Liver (tissue), 9 donors: ENCODE data around the gene SLC25A1. TPM values are rescaled to one million over a fixed set of nuclear protein-coding genes. Genes with fewer than 3 reads are reported as not detected.
A peak's percentile ranks its signal among the peaks of the same experiment; 100 is the strongest.

Experiments
- DNase-seq: peaks from one replicate; pipeline ENCODE4 v3.0.0-alpha.2; 2017; ENCODE audit warnings: low spot score
- H3K27ac ChIP-seq, 2 donors: one replicate each; pipeline ENCODE4 v1.7.0; 2013; ENCODE audit warnings: inconsistent platforms in 2 of 2, low read length in 2 of 2, control low read depth in 1 of 2, low read depth in 1 of 2, mild to moderate bottlenecking in 1 of 2
- H3K27me3 ChIP-seq, 4 donors: one replicate each; pipeline versions ENCODE4 v1.6.1 to v1.7.0; 2013; ENCODE audit warnings: low read length in 3 of 4, inconsistent platforms in 1 of 4, mild to moderate bottlenecking in 1 of 4, moderate library complexity in 1 of 4; ENCODE audit not compliant: control insufficient read depth in 4 of 4, insufficient read depth in 4 of 4
- H3K36me3 ChIP-seq, 4 donors: one replicate each; pipeline versions ENCODE4 v1.6.1 to v1.7.0; 2013; ENCODE audit warnings: low read length in 3 of 4, mild to moderate bottlenecking in 3 of 4, low read depth in 1 of 4, moderate library complexity in 1 of 4; ENCODE audit not compliant: control insufficient read depth in 4 of 4, insufficient read depth in 3 of 4
- H3K4me1 ChIP-seq, 4 donors: one replicate each; pipeline versions ENCODE4 v1.6.1 to v1.7.0; 2013; ENCODE audit warnings: low read length in 3 of 4, mild to moderate bottlenecking in 3 of 4, moderate library complexity in 1 of 4; ENCODE audit not compliant: control insufficient read depth in 4 of 4, insufficient read depth in 4 of 4
- H3K4me3 ChIP-seq, 3 donors: one replicate each; pipeline versions ENCODE4 v1.6.1 to v1.7.0; 2013; ENCODE audit warnings: low read length in 3 of 3, control low read depth in 1 of 3, low read depth in 1 of 3, mild to moderate bottlenecking in 1 of 3
- H3K9ac ChIP-seq, 2 donors: one replicate each; pipeline ENCODE4 v1.7.0; 2013; ENCODE audit warnings: low read length in 2 of 2, mild to moderate bottlenecking in 2 of 2, moderate library complexity in 2 of 2, control low read depth in 1 of 2, low read depth in 1 of 2
- H3K9me3 ChIP-seq, 4 donors: one replicate each; pipeline versions ENCODE4 v1.6.1 to v1.7.0; 2013; ENCODE audit warnings: low read length in 3 of 4; ENCODE audit not compliant: control insufficient read depth in 4 of 4
- ATF3 ChIP-seq: IDR thresholded peaks from 2 replicates; pipeline ENCODE4 v1.6.1; 2016; ENCODE audit warnings: antibody characterized with exemption
- CTCF ChIP-seq: fragments of 150-350 bp; IDR thresholded peaks from 2 replicates; pipeline ENCODE4 v1.5.1; 2017; ENCODE audit warnings: improper control_type of control experiment, low read depth, low read length; ENCODE audit not compliant: missing input control
- EGR1 ChIP-seq, 2 donors: IDR thresholded peaks; 2 replicates each; pipeline ENCODE4 v1.6.1; 2016 to 2018; ENCODE audit warnings: antibody characterized with exemption in 2 of 2, low read depth in 2 of 2
- FOXA1 ChIP-seq: IDR thresholded peaks from 2 replicates; pipeline ENCODE4 v1.6.1; 2016; ENCODE audit warnings: antibody characterized with exemption
- FOXA2 ChIP-seq: IDR thresholded peaks from 2 replicates; pipeline ENCODE4 v1.6.1; 2016; ENCODE audit warnings: antibody characterized with exemption
- GABPA ChIP-seq, 2 donors: IDR thresholded peaks in 1 of 2; conservative IDR thresholded peaks in 1 of 2; 2 replicates each; pipeline ENCODE4 v1.6.1; 2016; ENCODE audit warnings: antibody characterized with exemption in 2 of 2, mild to moderate bottlenecking in 1 of 2, moderate library complexity in 1 of 2
- HNF4A ChIP-seq, 2 donors: conservative IDR thresholded peaks; 2 replicates each; pipeline ENCODE4 v1.6.1; 2016; ENCODE audit warnings: antibody characterized with exemption in 2 of 2, mild to moderate bottlenecking in 2 of 2
- HNF4G ChIP-seq: IDR thresholded peaks from 2 replicates; pipeline ENCODE4 v1.6.1; 2016; ENCODE audit warnings: antibody characterized with exemption
- JUND ChIP-seq, 2 donors: IDR thresholded peaks; 2 replicates each; pipeline ENCODE4 v1.6.1; 2016; ENCODE audit warnings: antibody characterized with exemption in 2 of 2
- MAX ChIP-seq: IDR thresholded peaks from 2 replicates; pipeline ENCODE4 v1.6.1; 2016; ENCODE audit warnings: antibody characterized with exemption
- NR2F2 ChIP-seq: IDR thresholded peaks from 2 replicates; pipeline ENCODE4 v1.6.1; 2016; ENCODE audit warnings: antibody characterized with exemption
- RAD21 ChIP-seq, 2 donors: IDR thresholded peaks; 2 replicates each; pipeline ENCODE4 v1.6.1; 2016; ENCODE audit warnings: antibody characterized with exemption in 2 of 2, mild to moderate bottlenecking in 2 of 2
- REST ChIP-seq: IDR thresholded peaks from 2 replicates; pipeline ENCODE4 v1.6.1; 2016; ENCODE audit warnings: antibody characterized with exemption, mild to moderate bottlenecking
- RXRA ChIP-seq, 2 donors: IDR thresholded peaks; 2 replicates each; pipeline ENCODE4 v1.6.1; 2017 to 2018; ENCODE audit warnings: antibody characterized with exemption in 2 of 2, mild to moderate bottlenecking in 1 of 2
- SP1 ChIP-seq: IDR thresholded peaks from 2 replicates; pipeline ENCODE4 v1.6.1; 2018; ENCODE audit warnings: antibody characterized with exemption, mild to moderate bottlenecking
- TAF1 ChIP-seq: conservative IDR thresholded peaks from 2 replicates; pipeline ENCODE4 v1.6.1; 2016; ENCODE audit warnings: antibody characterized with exemption, mild to moderate bottlenecking
- YY1 ChIP-seq: IDR thresholded peaks from 2 replicates; pipeline ENCODE4 v1.6.1; 2016; ENCODE audit warnings: antibody characterized with exemption, mild to moderate bottlenecking
- ZBTB33 ChIP-seq: IDR thresholded peaks from 2 replicates; pipeline ENCODE4 v1.6.1; 2016; ENCODE audit warnings: antibody characterized with exemption
- WGBS: extraction: QIAGEN DNeasy Blood & Tissue Kit; methylation state at CpG from one replicate; pipeline ENCODE4 v1.1.7; 2013; 5-methylcytosine and 5-hydroxymethylcytosine counted together
- polyA plus RNA-seq, 2 donors: library from polyadenylated mRNA; stranded (reverse) in 1 of 2; unstranded in 1 of 2; fragments of 200-250 nt in 1 of 2; fragments of >200 nt in 1 of 2; fragmentation: Nextera tagmentation in 1 of 2; extraction: Ambion mirVana in 1 of 2; gene quantifications; one replicate each; pipeline versions ENCODE4 v1.2.1 to v1.2.3, GENCODE V29; 2013 to 2015
- total RNA-seq, 2 donors: library from RNA; depleted of rRNA; stranded (reverse); fragments of >200 nt; gene quantifications; one replicate each; pipeline ENCODE4 v1.2.3, GENCODE V29; 2014
- donor health status: healthy.
- donor health status: healthy.
- donor health status: healthy.
- donor health status: healthy.
- donor health status: healthy.

Gene SLC25A1
- total and polyA plus RNA-seq, 4 donors, result 59.5 to 78.3 (median 73.9) TPM

- H3K9me3 ChIP-seq, result no peaks in the 10 kb centered on the region
- no peaks in the 10 kb centered on the region for H3K36me3 ChIP-seq
- TF ChIP-seq CTCF (no peak), EGR1 (IDR thresholded peaks at IDR 0.05; ENCODE audit: low read depth in 2 of 2) (no peak), HNF4A (conservative IDR thresholded peaks at IDR 0.05) (no peak), RXRA (IDR thresholded peaks at IDR 0.05) (no peak)
- no peak overlapping the region for H3K27ac ChIP-seq
- no peak for DNase-seq
- H3K27me3 ChIP-seq, result peaks cover 4 to 10% (median 7%) of the 10 kb centered on the region in 4 donors
- 4% methylated on average over 92 of the region's 92 CpGs for WGBS
- H3K4me3 ChIP-seq, result peak overlapping the region in 1 of 3 donors; percentile 22
- H3K4me1 ChIP-seq, result peaks cover 4 to 12% (median 4%) of the 10 kb centered on the region in 4 donors
- H3K9ac ChIP-seq, result no peak overlapping the region
Observed at GRCh38 chr22:19149047-19149883, 29.3 kb downstream of the SLC25A1 start.

- Histone ChIP-seq H3K27ac (no peak overlapping the region), H3K27me3 (peaks cover 4 to 10% (median 7%) of the 10 kb centered on the region in 4 donors), H3K4me3 (no peak overlapping the region), H3K36me3 (no peaks in the 10 kb centered on the region), H3K9ac (no peak overlapping the region), H3K4me1 (peaks cover 7 to 19% (median 10%) of the 10 kb centered on the region in 4 donors), H3K9me3 (no peaks in the 10 kb centered on the region)
- no peak for DNase-seq
- WGBS, result 30% methylated on average over 33 of the region's 33 CpGs
- TF ChIP-seq MAX, result no peak
- TF ChIP-seq JUND (IDR thresholded peaks at IDR 0.05), result no peak
- no peak for TF ChIP-seq RXRA (IDR thresholded peaks at IDR 0.05)
- no peak for TF ChIP-seq YY1
- no peak for TF ChIP-seq ATF3
- no peak for TF ChIP-seq ZBTB33
- no peak for TF ChIP-seq RAD21 (IDR thresholded peaks at IDR 0.05)
- TF ChIP-seq FOXA2, result no peak
- no peak for TF ChIP-seq EGR1 (IDR thresholded peaks at IDR 0.05; ENCODE audit: low read depth in 2 of 2)
- TF ChIP-seq HNF4A (conservative IDR thresholded peaks at IDR 0.05), result no peak
- TF ChIP-seq TAF1, result no peak
- no peak for TF ChIP-seq CTCF
- no peak for TF ChIP-seq SP1
- TF ChIP-seq FOXA1, result no peak
- no peak for TF ChIP-seq GABPA (IDR thresholded peaks at IDR 0.05 in 1 of 2, conservative IDR thresholded peaks at IDR 0.05 in 1 of 2)
- TF ChIP-seq NR2F2, result no peak
- TF ChIP-seq HNF4G, result no peak
- TF ChIP-seq REST, result no peak
Observed at GRCh38 chr22:19148417-19149046, 30.0 kb downstream of the SLC25A1 start.
